H9 (cell line): Measurements from ENCODE around the gene DLST. TPM values are rescaled to one million over a fixed set of nuclear protein-coding genes. Genes with fewer than 3 reads are reported as not detected.

Experiments
- DNase-seq: peaks from one replicate; pipeline ENCODE4 v3.0.0-alpha.2; 2017
- H2AFZ ChIP-seq: one replicate; pipeline ENCODE4 v1.6.1; 2013; ENCODE audit warnings: mild to moderate bottlenecking, low read length, control low read depth, moderate library complexity
- H2AK5ac ChIP-seq: 2 replicates; pipeline ENCODE4 v1.6.1; 2013; ENCODE audit warnings: low read length, control low read depth, mixed read lengths; ENCODE audit not compliant: insufficient read length
- H2BK120ac ChIP-seq: one replicate; pipeline ENCODE4 v1.6.1; 2013; ENCODE audit warnings: low read depth, mild to moderate bottlenecking, low read length, control low read depth, inconsistent platforms; ENCODE audit not compliant: poor library complexity, severe bottlenecking
- H2BK12ac ChIP-seq: 2 replicates; pipeline ENCODE4 v1.6.1; 2013; ENCODE audit warnings: low read length, control low read depth, mixed read lengths, low read depth; ENCODE audit not compliant: insufficient read length
- H2BK15ac ChIP-seq: 2 replicates; pipeline ENCODE4 v1.6.1; 2013; ENCODE audit warnings: low read depth, low read length, control low read depth
- H2BK20ac ChIP-seq: one replicate; pipeline ENCODE4 v1.6.1; 2013; ENCODE audit warnings: low read depth, mild to moderate bottlenecking, low read length, control low read depth, inconsistent platforms; ENCODE audit not compliant: poor library complexity, severe bottlenecking
- H2BK5ac ChIP-seq: 2 replicates; pipeline ENCODE4 v1.6.1; 2013; ENCODE audit warnings: low read length, control low read depth, mixed read lengths; ENCODE audit not compliant: insufficient read length
- H3K14ac ChIP-seq: 2 replicates; pipeline ENCODE4 v1.6.1; 2013; ENCODE audit warnings: low read length, control low read depth; ENCODE audit not compliant: insufficient read depth
- H3K18ac ChIP-seq: 2 replicates; pipeline ENCODE4 v1.6.1; 2013; ENCODE audit warnings: low read depth, mild to moderate bottlenecking, mixed read lengths, low read length, control low read depth; ENCODE audit not compliant: insufficient read length
- H3K23ac ChIP-seq: 2 replicates; pipeline ENCODE4 v1.6.1; 2013; ENCODE audit warnings: low read length, control low read depth, mixed read lengths, low read depth; ENCODE audit not compliant: insufficient read length
- H3K23me2 ChIP-seq: 2 replicates; pipeline ENCODE4 v1.6.1; 2013; ENCODE audit warnings: low read depth, mild to moderate bottlenecking, mixed read lengths, low read length, control low read depth; ENCODE audit not compliant: insufficient read length, poor library complexity, severe bottlenecking
- H3K27ac ChIP-seq: 2 replicates; pipeline ENCODE4 v1.5.1; 2013; ENCODE audit warnings: low read length, control low read depth, mixed read lengths, low read depth; ENCODE audit not compliant: insufficient read length
- H3K27me3 ChIP-seq: 2 replicates; pipeline ENCODE4 v1.6.1; 2013; ENCODE audit warnings: low read length, control low read depth, inconsistent platforms; ENCODE audit not compliant: insufficient read depth
- H3K4ac ChIP-seq: 2 replicates; pipeline ENCODE4 v1.6.1; 2013; ENCODE audit warnings: low read depth, mild to moderate bottlenecking, control low read depth, inconsistent platforms, low read length, moderate library complexity
- H3K4me1 ChIP-seq: 2 replicates; pipeline ENCODE4 v1.6.1; 2013; ENCODE audit warnings: low read length, control low read depth, inconsistent platforms; ENCODE audit not compliant: insufficient read depth
- H3K4me2 ChIP-seq: 2 replicates; pipeline ENCODE4 v1.6.1; 2013; ENCODE audit warnings: low read length, control low read depth, mixed read lengths; ENCODE audit not compliant: insufficient read length, insufficient read depth
- H3K56ac ChIP-seq: 2 replicates; pipeline ENCODE4 v1.6.1; 2013; ENCODE audit warnings: low read depth, mild to moderate bottlenecking, mixed read lengths, low read length, control low read depth; ENCODE audit not compliant: insufficient read length
- H3K79me1 ChIP-seq: 2 replicates; pipeline ENCODE4 v1.6.1; 2013; ENCODE audit warnings: low read depth, mild to moderate bottlenecking, moderate library complexity, low read length, control low read depth, inconsistent platforms; ENCODE audit not compliant: insufficient read depth, poor library complexity, severe bottlenecking
- H3K79me2 ChIP-seq: 2 replicates; pipeline ENCODE4 v1.6.1; 2013; ENCODE audit warnings: low read length, control low read depth, inconsistent platforms; ENCODE audit not compliant: insufficient read depth
- H3K9ac ChIP-seq: 2 replicates; pipeline ENCODE4 v1.6.1; 2013; ENCODE audit warnings: low read length, control low read depth, mixed read lengths; ENCODE audit not compliant: insufficient read length; ENCODE audit errors: extremely low read depth
- H3K9me3 ChIP-seq: one replicate; pipeline ENCODE4 v1.6.1; 2013; ENCODE audit warnings: low read depth, low read length, inconsistent platforms; ENCODE audit not compliant: control insufficient read depth
- H3T11ph ChIP-seq: one replicate; pipeline ENCODE4 v1.6.1; 2013; ENCODE audit warnings: mild to moderate bottlenecking, low read length, control low read depth, inconsistent platforms
- H4K20me1 ChIP-seq: one replicate; pipeline ENCODE4 v1.6.1; 2013; ENCODE audit not compliant: control insufficient read depth, insufficient read length, insufficient read depth
- H4K5ac ChIP-seq: 2 replicates; pipeline ENCODE4 v1.6.1; 2013; ENCODE audit warnings: low read depth, mild to moderate bottlenecking, mixed read lengths, low read length, control low read depth; ENCODE audit not compliant: insufficient read length
- H4K8ac ChIP-seq: replicated peaks from 2 replicates; pipeline ENCODE4 v1.6.1; 2013; ENCODE audit warnings: low read length, control low read depth, mixed read lengths, low read depth; ENCODE audit not compliant: insufficient read length
- H4K91ac ChIP-seq: 2 replicates; pipeline ENCODE4 v1.6.1; 2013; ENCODE audit warnings: low read depth, mild to moderate bottlenecking, moderate library complexity, mixed read lengths, low read length, control low read depth; ENCODE audit not compliant: insufficient read length
- H3K27ac Mint-ChIP-seq, 3 experiments: 2 replicates in 2 of 3; 3 replicates in 1 of 3; pipeline ENCODE4 v1.8.0; 2020 to 2021; ENCODE audit warnings: mixed read lengths in 3 of 3, mild to moderate bottlenecking in 1 of 3, moderate library complexity in 1 of 3
- H3K27me3 Mint-ChIP-seq: 2 replicates; pipeline ENCODE4 v1.8.0; 2021; ENCODE audit warnings: low read depth, mild to moderate bottlenecking, moderate library complexity, mixed read lengths
- H3K36me3 Mint-ChIP-seq, 3 experiments: 2 replicates in 2 of 3; 3 replicates in 1 of 3; pipeline ENCODE4 v1.8.0; 2020 to 2021; ENCODE audit warnings: low read depth in 3 of 3, mixed read lengths in 3 of 3; ENCODE audit not compliant: insufficient read depth in 1 of 3
- H3K4me1 Mint-ChIP-seq, 2 experiments: 2 replicates each; pipeline ENCODE4 v1.8.0; 2020; ENCODE audit warnings: mixed read lengths in 2 of 2
- H3K4me3 Mint-ChIP-seq, 2 experiments: 2 replicates in 1 of 2; 3 replicates in 1 of 2; pipeline ENCODE4 v1.8.0; 2020 to 2021; ENCODE audit warnings: mild to moderate bottlenecking in 2 of 2, mixed read lengths in 2 of 2, moderate library complexity in 1 of 2
- H3K9me3 Mint-ChIP-seq, 2 experiments: 2 replicates in 1 of 2; 3 replicates in 1 of 2; pipeline ENCODE4 v1.8.0; 2020; ENCODE audit warnings: mild to moderate bottlenecking in 2 of 2, mixed read lengths in 2 of 2, moderate library complexity in 1 of 2
- WGBS: extraction: QIAGEN DNeasy Blood & Tissue Kit; methylation state at CpG from one replicate; pipeline ENCODE4 v1.1.7; 2013; ENCODE audit warnings: missing lambda C conversion rate, low lambda C conversion rate, mixed read lengths; ENCODE audit not compliant: insufficient read length; ENCODE audit errors: extremely low coverage; 5-methylcytosine and 5-hydroxymethylcytosine counted together
- total RNA-seq: library from RNA; stranded (reverse); gene quantifications from 2 replicates; pipeline ENCODE4 v1.2.1, GENCODE V29; 2021
- TF ChIP-seq, protein P1 (sequence below): fragments of 200-600 bp; sonication (generic); conservative IDR thresholded peaks from 3 replicates; pipeline ENCODE4 v1.8.0; 2021; ENCODE audit warnings: antibody characterized with exemption, mild to moderate bottlenecking

Gene DLST
- total RNA-seq, 1 experiment from 2014 or later = 116 TPM

DNA sequence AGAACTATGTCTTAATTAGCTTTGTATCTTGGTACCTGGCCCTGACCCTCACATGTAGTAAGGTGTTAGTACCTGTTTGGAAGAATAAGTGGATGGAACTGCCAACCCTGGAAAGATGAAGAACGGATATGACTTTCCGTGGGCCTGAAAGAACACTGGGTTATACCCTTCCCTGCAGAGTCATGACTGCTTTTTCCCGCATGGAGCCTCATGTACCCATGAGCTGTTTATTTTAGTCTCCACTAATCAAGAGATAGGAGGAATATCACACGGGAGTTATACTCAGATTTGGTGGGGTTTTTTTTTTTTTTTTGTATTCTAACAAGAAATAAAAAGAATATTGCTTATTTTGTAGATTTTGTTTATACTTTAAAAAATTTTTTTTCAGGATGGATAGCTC, 15.9 kb downstream of the DLST start:
- Histone ChIP-seq H4K91ac (no peak overlapping the region), H3T11ph (no peak overlapping the region), H3K14ac (no peak overlapping the region), H3K79me1 (no peaks in the 10 kb centered on the region), H3K9ac (no peak overlapping the region), H2AK5ac (no peak overlapping the region), H4K8ac (no peak overlapping the region), H3K4ac (no peak overlapping the region), H2BK15ac (no peak overlapping the region), H3K27ac (no peak overlapping the region), H3K79me2 (no peaks in the 10 kb centered on the region), H3K23me2 (no peaks in the 10 kb centered on the region), H3K4me1 (no peaks in the 10 kb centered on the region), H2BK12ac (no peak overlapping the region), H2BK5ac (no peak overlapping the region), H4K20me1 (no peaks in the 10 kb centered on the region), H3K4me2 (no peak overlapping the region), H3K27me3 (no peaks in the 10 kb centered on the region), H3K9me3 (no peaks in the 10 kb centered on the region), H2BK20ac (no peak overlapping the region), H3K56ac (no peak overlapping the region), H2AFZ (no peak overlapping the region), H4K5ac (no peak overlapping the region), H3K18ac (no peak overlapping the region), H2BK120ac (no peak overlapping the region), H3K23ac (no peak overlapping the region)
- Mint-ChIP-seq H3K4me1 (peaks cover 2% of the 10 kb centered on the region in 2 experiments; a peak in 3 of 4 replicates), H3K27ac (no peak overlapping the region; a peak in 1 of 7 replicates), H3K9me3 (no peaks in the 10 kb centered on the region), H3K4me3 (no peak overlapping the region), H3K36me3 (peaks cover 81 to 99% (median 98%) of the 10 kb centered on the region in 3 experiments), H3K27me3 (no peaks in the 10 kb centered on the region)
- TF ChIP-seq, protein P1, sequence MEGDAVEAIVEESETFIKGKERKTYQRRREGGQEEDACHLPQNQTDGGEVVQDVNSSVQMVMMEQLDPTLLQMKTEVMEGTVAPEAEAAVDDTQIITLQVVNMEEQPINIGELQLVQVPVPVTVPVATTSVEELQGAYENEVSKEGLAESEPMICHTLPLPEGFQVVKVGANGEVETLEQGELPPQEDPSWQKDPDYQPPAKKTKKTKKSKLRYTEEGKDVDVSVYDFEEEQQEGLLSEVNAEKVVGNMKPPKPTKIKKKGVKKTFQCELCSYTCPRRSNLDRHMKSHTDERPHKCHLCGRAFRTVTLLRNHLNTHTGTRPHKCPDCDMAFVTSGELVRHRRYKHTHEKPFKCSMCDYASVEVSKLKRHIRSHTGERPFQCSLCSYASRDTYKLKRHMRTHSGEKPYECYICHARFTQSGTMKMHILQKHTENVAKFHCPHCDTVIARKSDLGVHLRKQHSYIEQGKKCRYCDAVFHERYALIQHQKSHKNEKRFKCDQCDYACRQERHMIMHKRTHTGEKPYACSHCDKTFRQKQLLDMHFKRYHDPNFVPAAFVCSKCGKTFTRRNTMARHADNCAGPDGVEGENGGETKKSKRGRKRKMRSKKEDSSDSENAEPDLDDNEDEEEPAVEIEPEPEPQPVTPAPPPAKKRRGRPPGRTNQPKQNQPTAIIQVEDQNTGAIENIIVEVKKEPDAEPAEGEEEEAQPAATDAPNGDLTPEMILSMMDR = no peak
- no peak for DNase-seq
- no CpG with 5 or more reads among the region's 4 CpGs for WGBS
